Lower leg skin (tissue), 3 donors: ENCODE results near the gene SCP2.

Experiments
- POLR2A ChIP-seq, 2 donors: fragments of 450-650 bp; IDR thresholded peaks; one replicate each; pipeline ENCODE4 v1.6.1; 2016 to 2017; ENCODE audit warnings: antibody characterized with exemption in 2 of 2, mild to moderate bottlenecking in 1 of 2, moderate library complexity in 1 of 2
- TF ChIP-seq, protein P1 (sequence below), 3 donors: fragments of 450-650 bp; IDR thresholded peaks; one replicate each; pipeline ENCODE4 v1.5.1; 2016; ENCODE audit warnings: antibody characterized with exemption in 3 of 3, mild to moderate bottlenecking in 3 of 3, moderate library complexity in 2 of 3

DNA sequence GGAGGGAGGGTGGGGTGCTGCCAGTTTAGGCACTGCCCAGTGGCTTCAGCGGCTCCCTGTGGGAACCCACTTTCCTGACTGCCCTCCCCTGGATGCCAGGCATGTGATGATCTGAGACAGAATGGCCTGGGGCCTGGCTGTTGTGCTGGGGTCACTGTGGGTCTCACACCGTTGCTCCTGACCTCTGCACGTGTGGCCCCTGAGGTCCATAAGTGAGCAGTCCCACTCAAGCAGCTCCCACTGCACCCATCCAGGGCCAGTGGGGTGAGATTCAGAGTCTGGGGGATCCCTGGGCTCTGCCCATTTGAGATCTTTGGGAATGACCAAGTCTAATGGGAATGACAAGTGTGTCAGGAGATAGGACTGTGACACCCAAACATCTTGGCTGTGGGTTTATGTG lies 153.0 kb downstream of the SCP2 start:
- TF ChIP-seq, protein P1, sequence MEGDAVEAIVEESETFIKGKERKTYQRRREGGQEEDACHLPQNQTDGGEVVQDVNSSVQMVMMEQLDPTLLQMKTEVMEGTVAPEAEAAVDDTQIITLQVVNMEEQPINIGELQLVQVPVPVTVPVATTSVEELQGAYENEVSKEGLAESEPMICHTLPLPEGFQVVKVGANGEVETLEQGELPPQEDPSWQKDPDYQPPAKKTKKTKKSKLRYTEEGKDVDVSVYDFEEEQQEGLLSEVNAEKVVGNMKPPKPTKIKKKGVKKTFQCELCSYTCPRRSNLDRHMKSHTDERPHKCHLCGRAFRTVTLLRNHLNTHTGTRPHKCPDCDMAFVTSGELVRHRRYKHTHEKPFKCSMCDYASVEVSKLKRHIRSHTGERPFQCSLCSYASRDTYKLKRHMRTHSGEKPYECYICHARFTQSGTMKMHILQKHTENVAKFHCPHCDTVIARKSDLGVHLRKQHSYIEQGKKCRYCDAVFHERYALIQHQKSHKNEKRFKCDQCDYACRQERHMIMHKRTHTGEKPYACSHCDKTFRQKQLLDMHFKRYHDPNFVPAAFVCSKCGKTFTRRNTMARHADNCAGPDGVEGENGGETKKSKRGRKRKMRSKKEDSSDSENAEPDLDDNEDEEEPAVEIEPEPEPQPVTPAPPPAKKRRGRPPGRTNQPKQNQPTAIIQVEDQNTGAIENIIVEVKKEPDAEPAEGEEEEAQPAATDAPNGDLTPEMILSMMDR (IDR thresholded peaks at IDR 0.05) = no peak
- TF ChIP-seq POLR2A (IDR thresholded peaks at IDR 0.05) = no peak
